ENCODE measurements around the gene ERVK3-1. TPM values are rescaled to one million over a fixed set of nuclear protein-coding genes. Genes with fewer than 3 reads are reported as not detected.

The ERVK3-1 gene
- total RNA-seq, 4 donors from 2014 or later, result 39.5 to 85.1 (median 59.2) TPM

- no peak for TF ChIP-seq CTCF (IDR thresholded peaks at IDR 0.05)
- ATAC-seq (ENCODE audit: low FRiP score) (no peak), DNase-seq (ENCODE audit: low spot score) (no peak)
These were observed 13.1 kb downstream of the ERVK3-1 start for GRCh38 chr19:58318297-58318696.

- DNase-seq (ENCODE audit: low spot score), result no peak
- ATAC-seq (ENCODE audit: low FRiP score), result no peak
These were observed 14.1 kb downstream of the ERVK3-1 start for GRCh38 chr19:58319241-58319640.

GRCh38 chr19:58325311-58326022, 20.3 kb downstream of the ERVK3-1 start:
- ATAC-seq (ENCODE audit: low FRiP score) (no peak), DNase-seq (ENCODE audit: low spot score) (no peak)
- no peak for TF ChIP-seq CTCF (IDR thresholded peaks at IDR 0.05)

More at GRCh38 chr19:58319241-58319640, 14.1 kb downstream of the ERVK3-1 start:
- no peak for TF ChIP-seq CTCF (IDR thresholded peaks at IDR 0.05)

GRCh38 chr19:58326501-58326913, 21.3 kb downstream of the ERVK3-1 start:
- no peak for DNase-seq (ENCODE audit: low spot score)
- ATAC-seq (ENCODE audit: low FRiP score), result no peak
- no peak for TF ChIP-seq CTCF (IDR thresholded peaks at IDR 0.05)

- ATAC-seq (ENCODE audit: low FRiP score), result peak; percentile 99
- DNase-seq (ENCODE audit: low spot score), result peak; percentile 97
- no peak for TF ChIP-seq CTCF (IDR thresholded peaks at IDR 0.05)
These were observed 21.9 kb downstream of the ERVK3-1 start, which contains the start of gene ZSCAN22 for GRCh38 chr19:58326914-58327726. Gene ZSCAN22, plus strand, starts transcription at chr19:58326994. Its CDS starts 7,809 bp downstream, at chr19:58334803.

- no peak for TF ChIP-seq CTCF (IDR thresholded peaks at IDR 0.05)
- no peak for DNase-seq (ENCODE audit: low spot score)
- no peak for ATAC-seq (ENCODE audit: low FRiP score)
These were observed 23.8 kb downstream of the ERVK3-1 start for GRCh38 chr19:58328999-58329398.
